Stimulated activated CD4-positive, alpha-beta T cell treated with anti-CD3 and anti-CD28 coated beads, TNF-alpha, amount 100 ng/mL, for 1 hour (primary cell): Measurements from ENCODE around the gene BCL11B.

Source experiments
- DNase-seq, 3 donors: peaks; one replicate each; pipeline ENCODE4 v3.0.0-alpha.2; 2020; ENCODE audit warnings: low read depth in 3 of 3, low spot score in 1 of 3

BCL11B gene

GRCh38 chr14:99268810-99269707 is 2.9 kb downstream of the BCL11B start:
- DNase-seq, result no peak

DNA sequence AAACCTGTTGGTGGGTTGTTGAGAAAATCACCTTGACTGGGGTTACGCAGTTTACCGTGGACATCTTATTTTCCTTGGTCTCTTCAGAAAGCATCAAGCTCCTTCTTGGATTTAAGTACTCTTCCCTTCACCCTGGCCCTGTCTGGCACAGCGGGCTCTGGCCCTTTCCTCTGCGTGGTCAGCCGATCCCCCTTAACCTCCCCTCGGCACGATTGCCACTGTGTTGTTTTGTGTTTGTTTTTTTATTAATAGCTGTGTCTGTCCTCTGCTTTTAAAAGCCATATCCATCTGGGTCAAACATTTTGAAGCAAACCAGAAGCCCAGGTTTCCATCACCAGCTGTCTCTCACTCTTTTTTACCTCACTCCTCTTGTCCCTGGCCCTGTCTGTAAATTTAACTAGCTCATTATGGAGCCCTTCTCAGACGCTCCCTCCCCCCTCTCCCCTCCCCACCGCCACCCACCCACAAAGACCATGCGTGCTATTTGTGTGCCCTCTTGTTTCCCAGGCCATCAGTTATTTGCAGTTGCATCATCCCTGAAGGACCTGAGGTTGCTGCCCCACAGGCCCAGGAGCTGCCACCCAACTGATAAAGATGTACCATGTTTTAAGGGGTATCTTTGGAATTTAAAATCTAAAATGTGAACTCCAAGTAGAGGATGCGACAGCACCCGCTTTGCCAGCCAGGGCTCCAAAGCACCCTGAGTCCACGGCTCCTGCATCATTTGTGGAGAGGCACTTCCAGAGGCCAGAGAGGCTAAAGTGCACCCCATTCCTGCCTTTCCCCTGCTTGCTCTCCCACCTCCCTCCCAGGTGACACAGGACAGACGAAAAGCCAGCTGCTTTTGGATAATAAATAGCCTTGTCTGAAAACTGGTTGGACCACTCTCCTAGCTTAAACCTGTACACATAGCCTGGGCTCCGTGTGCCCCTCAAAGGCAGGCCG is 3.9 kb downstream of the BCL11B start:
- DNase-seq, result no peak

DNA sequence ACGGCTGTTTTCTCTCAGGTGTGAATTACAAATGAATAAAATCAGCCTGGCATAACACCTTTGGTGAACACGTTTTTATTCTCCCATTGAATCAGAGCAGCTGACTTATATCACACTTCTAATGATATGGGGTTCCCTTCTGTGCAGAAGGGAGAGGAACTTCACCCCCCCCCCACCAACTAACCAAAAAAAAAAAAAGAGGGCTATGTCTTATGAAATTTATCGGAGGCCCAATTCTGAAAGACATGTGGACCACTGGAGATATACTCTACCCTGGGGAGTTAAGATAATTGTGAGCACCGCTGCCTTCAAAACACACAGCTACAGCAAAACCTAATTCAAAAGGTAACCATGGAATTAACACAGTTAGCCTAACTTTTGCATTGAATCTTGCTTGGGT is 4.6 kb downstream of the BCL11B start:
- no peak for DNase-seq

DNA sequence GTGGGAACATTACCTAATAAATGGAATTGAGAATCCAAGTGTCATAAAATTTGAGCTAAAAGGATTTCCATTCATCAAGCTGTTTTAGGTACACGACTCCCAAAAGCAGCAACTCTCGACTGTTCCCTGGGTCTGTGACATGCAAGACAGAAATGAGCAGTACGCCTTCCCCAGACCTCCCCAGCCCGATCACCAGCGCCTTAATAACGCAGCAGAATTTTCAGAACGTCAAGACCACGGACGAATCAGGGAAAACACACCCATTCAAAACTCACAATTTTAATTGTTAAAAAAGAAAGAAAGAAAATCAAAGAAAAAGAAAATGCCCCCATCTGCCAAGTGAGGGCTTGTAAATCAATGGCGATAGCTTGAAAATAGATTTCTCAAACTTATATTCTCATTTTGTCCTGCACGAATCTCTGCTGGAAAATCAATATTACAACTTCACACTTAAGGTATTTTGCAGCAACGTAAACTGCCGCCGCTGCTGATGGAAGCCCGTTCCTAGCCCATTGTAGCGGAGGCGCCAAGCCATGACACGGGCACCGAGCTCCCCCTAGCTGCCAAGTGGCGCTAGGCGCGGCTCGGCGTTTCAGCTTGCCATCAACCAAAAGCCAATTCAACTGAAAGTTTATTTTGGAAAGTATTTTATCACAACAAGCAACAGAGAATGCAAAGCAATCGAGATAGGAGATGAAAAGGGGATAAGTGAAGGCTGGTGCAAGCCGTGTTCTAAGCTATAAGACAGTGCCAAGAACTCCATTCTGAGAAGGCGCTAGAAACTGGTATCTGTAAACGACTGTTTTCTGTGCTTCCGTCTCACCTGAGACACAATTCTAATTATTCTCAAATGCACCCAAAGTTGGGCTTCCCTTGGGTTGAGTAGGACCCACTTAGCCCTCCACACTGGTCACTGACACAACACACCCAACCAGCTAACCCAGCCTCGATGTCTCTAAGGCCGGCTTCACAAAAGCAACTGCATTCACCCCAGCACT is 5.5 kb downstream of the BCL11B start:
- peak; percentile 80 to 84 (median 81) for DNase-seq

DNA sequence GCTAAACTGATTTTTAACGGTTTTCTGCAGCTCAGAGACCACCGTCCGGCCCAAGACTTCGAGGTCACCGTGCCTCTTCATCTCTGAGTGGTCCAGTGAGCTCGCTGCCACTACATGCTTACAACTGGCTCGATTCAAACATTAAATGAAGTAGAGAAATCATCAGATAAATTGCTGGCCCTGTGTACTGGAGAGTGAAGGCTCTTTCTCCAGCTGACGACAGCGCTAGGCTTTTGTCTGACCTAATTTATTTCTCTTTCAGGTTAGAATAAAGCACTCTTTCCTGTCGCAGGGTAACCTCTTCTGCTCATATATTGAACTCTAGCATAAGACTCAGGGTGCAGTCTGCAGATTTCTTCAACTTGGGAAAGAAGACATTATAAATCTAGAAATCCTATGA is 6.4 kb downstream of the BCL11B start:
- DNase-seq, result no peak

- DNase-seq, result no peak
Observed at GRCh38 chr14:99264691-99265450, 7.1 kb downstream of the BCL11B start.

DNA sequence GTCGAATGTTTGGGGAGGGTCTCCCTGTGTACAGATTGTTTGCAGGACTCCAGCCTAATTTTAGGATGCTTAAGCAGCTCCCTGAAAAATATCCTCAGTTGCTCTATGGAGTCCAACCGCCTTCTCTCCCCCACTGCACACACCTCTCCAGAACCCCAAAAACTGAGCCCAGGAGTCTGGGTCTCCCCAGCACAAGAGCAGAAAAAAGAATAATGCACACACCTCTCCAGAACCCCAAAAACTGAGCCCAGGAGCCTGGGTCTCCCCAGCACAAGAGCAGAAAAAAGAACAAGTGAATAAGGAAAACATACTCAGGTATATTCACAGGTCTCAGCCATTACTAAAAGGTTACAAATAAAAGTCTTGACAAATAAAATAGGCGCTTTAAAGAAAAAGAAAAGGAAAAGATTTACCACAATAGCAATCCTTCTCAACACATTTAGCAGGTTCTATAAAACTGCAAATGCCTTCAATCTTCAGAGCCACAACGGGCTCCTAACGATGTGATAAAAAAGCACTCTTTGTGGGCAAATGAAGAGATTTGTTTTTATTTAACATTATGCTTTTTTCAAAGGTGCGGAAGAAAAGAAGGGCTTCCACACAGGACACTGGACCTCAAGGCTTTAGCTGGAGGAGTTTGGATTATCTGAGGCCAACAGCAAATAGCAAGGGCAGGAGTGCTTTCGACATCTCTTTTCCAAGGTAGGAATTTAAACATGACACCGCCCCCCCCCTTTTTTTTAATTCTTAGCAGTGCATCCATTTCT is 8.2 kb downstream of the BCL11B start:
- no peak for DNase-seq

DNA sequence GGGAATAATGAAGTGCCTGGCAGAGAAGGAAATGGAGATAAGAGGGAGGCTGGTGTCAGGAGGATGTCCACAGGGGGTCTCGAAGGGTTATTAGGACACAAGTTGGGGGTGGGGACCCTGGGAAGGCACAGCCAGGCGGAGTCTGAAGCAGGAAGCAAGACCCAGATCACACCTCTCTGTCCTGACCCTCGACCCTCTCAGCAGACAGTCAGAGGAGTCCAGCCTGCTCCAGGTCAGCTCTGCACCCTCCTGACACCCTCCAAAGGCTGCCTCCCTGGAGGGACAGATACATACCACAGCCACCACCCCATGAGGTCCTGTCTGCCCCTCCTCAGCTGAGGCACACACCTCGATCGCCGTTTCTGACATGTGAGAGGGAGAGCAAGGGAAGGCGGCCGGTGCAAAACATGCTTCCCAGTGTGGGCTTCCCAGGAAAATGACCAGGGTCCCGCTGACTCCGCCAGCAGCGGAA is 9.0 kb downstream of the BCL11B start:
- DNase-seq, result no peak

DNA sequence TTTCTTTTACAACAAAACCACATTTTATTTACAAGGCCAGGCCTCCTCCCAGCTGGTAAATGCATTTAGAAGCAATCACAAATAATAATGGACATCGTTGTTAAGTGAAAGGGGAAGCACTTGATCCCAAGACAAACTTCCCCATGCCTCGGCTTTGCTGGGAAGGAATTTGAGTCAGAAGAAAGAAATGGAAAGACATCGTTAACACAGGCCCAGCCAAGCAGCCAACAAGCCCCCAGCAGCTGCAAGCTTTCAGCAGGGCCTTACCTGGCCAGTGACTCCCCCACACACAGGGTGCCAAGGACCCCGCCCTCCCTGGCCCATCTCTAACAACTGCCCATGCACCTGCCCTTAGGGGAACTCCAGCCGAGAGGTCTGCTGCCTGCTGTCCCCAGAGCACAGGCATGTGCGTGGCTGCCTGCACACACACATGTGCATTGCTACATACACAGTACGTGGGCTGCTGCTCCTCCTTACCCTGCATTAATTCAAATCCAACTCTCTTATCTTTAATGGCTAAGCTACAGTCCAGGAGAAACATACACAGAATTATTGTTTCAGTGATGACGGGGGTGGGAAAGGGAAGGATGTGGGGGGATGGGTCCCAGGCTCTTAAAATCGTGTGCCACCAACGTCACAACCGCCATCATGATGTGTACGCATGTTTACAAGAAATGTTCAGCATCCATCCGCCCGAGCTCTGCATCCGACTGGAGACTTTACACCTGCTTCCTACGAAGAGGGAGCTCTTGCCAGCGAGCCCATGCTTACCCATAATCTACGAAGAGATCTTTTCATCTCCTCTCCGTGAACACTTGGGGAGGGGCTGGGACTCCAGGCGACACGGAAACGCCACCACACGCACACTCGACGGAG is 9.8 kb downstream of the BCL11B start:
- DNase-seq, result peak in 1 of 3 donors; percentile 60

- no peak for DNase-seq
Observed at GRCh38 chr14:99260587-99261551, 11.1 kb downstream of the BCL11B start.

DNA sequence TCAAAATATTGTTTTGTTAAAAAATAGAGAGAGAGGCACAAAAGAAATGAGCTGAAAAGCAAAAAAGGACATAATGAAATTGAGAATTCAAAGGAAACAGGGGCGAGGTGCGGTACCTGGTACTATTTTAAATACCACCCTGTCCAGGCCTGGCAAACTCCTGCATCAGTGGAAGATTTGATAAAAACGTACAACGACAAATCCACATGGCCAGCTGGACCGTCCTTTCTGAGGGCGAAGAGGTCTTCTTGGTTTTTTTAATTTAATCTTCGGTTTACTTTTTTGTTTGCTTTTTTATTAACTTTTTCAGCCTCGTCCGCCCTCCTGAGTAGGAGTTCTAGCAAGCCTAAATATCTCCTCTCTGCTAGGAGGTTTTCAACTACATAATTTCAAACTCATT is 11.9 kb downstream of the BCL11B start:
- DNase-seq, result no peak

- DNase-seq, result no peak
Observed at GRCh38 chr14:99258876-99259726, 12.9 kb downstream of the BCL11B start.

GRCh38 chr14:99258341-99258861 is 13.6 kb downstream of the BCL11B start:
- DNase-seq, result no peak

DNA sequence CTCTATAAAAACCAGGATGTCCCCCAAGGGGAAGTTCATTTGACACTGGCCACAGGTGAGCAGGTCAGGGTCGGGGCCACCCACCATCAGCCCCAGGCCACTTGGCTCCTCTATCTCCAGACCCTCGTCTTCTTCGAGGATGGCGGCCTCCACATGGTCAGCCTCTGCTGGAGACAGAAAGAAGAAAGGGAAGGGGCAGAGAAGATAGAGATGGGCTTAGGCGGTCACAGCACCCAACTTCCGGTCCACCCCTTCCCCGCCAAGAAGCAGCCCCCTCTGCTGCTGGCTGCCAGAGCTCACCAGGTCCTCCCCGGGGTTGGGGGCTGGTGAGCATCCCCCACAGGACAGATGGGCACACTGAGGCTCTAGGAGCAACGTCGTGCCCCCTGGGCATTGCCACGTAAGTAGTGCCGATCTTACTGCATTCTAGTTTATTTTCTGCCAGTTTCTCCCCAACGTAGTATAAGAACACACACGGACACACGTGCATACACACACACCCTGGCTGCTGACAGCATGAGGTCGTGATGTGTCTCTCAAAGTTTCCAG is 14.2 kb downstream of the BCL11B start:
- DNase-seq, result no peak

DNA sequence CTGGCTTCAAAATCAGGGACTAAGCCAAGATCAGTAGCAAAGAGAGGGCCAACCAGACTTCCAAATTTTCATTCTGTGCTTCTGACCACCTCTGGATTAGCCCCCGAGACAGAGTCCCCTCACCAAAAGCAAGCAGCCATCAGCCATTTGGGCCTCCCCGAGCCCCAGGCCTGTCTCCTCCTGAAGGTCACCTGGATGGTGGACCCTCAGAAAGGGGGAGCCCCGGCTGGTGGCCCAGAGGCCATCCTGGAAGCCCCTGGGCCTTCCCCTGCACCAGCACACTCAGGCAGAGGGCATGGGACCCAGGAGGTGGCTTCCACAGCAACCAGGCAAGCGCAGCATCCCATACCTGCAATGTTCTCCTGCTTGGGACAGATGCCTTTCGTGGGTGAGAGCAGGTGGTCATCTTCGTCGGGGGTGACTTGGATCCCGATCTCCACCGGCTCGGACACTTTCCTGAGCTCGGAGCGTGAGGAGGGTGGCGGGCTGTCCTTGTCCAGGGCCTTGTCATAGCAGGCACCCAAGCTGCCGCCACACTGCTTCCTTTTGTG is 14.8 kb downstream of the BCL11B start:
- DNase-seq, result no peak
